Esophagus muscularis mucosa (tissue), 3 donors: ENCODE results near the gene CAPN11.

Experiments used
- POLR2A ChIP-seq: fragments of 450-650 bp; IDR thresholded peaks from one replicate; pipeline ENCODE4 v1.6.1; 2017; ENCODE audit warnings: antibody characterized with exemption, moderate library complexity, mild to moderate bottlenecking, low read depth
- POLR2AphosphoS5 ChIP-seq, 2 donors: sonication (generic); formaldehyde crosslinking; IDR thresholded peaks; one replicate each; pipeline ENCODE4 v1.6.1; 2017; ENCODE audit warnings: antibody characterized with exemption in 2 of 2
- TF ChIP-seq, protein P1 (sequence below), 3 experiments: fragments of 200-600 bp in 2 of 3; fragments of 450-650 bp in 1 of 3; sonication (generic) in 2 of 3; IDR thresholded peaks; one replicate each; pipeline ENCODE4 v1.5.1; 2017 to 2019; ENCODE audit warnings: antibody characterized with exemption in 3 of 3, mild to moderate bottlenecking in 2 of 3, moderate library complexity in 1 of 3

DNA sequence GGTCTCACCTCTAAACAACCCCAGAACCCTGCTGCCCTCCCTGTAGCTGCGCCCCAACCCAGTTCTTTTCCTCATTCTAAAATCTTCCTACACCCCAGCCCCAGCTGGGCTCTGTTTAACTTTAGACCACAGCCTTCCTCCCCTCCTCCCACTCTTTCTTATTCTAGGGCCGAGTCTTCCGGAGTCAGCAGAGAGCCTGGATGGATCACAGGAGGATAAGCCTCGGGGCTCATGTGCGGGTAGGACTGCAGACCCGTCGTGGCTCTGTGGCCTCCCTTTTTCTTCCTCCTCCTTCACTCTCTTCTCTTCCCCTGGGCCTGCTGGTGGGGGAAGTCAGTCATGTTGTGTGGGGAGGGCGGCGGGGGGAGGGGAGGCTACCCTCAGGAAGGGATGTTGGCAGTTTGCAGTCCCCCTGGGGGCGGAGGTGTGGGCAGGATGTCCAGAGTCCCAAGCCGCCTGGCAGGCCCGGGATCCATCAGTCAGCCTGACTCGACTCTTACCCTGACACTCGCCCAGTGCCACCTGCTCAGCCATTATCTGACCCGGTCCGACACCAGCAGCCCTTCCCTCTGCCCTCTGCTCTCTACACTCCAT is 8.1 kb downstream of the CAPN11 start:
- TF ChIP-seq, protein P1, sequence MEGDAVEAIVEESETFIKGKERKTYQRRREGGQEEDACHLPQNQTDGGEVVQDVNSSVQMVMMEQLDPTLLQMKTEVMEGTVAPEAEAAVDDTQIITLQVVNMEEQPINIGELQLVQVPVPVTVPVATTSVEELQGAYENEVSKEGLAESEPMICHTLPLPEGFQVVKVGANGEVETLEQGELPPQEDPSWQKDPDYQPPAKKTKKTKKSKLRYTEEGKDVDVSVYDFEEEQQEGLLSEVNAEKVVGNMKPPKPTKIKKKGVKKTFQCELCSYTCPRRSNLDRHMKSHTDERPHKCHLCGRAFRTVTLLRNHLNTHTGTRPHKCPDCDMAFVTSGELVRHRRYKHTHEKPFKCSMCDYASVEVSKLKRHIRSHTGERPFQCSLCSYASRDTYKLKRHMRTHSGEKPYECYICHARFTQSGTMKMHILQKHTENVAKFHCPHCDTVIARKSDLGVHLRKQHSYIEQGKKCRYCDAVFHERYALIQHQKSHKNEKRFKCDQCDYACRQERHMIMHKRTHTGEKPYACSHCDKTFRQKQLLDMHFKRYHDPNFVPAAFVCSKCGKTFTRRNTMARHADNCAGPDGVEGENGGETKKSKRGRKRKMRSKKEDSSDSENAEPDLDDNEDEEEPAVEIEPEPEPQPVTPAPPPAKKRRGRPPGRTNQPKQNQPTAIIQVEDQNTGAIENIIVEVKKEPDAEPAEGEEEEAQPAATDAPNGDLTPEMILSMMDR (IDR thresholded peaks at IDR 0.05), result no peak
- no peak for TF ChIP-seq POLR2AphosphoS5 (IDR thresholded peaks at IDR 0.05)
- no peak for TF ChIP-seq POLR2A
